CD4-positive, alpha-beta T cell treated with Interleukin-4 for 4 hours (primary cell): ENCODE data around the gene ATP2B2.

Experiments
- DNase-seq: peaks from one replicate; pipeline ENCODE4 v3.0.0-alpha.2; 2020

The ATP2B2 gene

DNA sequence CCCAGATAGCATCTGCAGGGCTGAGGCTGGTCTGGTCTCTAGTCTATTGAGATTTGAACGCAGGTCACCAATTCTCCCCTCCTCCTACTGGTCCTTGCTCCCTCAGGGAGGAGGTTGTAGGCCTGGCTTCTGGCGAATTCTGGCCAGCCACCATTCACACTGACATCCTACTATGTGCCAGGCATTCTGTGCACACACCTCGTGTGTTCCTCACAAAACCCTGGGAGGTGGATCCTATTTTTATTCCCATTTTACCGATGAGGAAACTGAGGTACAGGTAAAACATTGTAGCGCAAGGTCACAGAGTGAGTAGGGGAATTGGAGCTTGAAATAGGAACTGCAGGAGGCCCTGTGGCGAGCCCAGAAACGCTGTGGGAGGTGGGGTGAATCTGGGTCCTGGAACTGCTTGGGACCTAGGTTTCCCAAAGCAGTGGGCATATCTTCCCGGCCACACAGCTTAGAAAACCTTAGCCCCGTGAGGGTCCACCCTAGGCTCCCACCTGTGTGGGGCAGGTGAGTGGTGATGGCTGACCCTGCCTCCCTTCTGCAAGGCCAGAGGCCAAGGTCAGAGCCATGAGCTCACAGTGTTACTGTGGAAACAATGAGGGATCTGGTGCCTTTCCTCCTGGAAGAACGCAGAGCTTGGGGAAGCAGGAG, 4.8 kb upstream of the ATP2B2 start:
- DNase-seq, result no peak

- DNase-seq, result no peak
Observed at GRCh38 chr3:10509325-10509724, 3.9 kb upstream of the ATP2B2 start.

DNA sequence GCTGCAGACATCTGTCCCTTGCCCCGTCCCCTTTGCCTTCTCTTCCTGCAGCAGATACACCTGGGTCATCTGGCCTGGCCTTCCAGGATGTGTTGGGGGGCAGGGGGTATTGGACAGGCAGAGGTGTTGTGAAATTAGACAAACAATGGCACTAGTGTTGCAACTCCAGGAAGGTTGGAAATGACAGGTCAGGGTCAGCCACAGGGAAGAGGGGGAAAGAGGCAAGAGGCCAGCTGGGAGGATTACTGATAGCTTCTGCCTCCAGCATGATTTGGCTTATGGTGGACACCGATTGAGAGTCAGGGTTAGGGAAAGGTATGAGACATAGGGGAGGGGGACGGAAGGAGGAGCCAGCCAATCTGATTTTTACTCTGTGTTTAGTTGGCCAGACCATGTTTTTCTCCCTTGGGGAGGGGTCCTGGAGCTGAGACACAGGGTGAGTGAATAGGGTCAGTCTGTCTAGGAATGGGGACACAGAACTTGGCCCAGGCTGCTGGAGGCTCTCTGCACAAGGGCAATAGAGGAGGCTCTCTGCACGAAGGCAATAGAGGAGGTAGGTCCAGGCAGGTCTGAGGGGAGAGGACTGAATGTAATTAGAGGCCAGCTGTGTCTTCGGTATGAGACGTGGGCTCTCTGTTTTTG, 3.4 kb upstream of the ATP2B2 start:
- no peak for DNase-seq

DNA sequence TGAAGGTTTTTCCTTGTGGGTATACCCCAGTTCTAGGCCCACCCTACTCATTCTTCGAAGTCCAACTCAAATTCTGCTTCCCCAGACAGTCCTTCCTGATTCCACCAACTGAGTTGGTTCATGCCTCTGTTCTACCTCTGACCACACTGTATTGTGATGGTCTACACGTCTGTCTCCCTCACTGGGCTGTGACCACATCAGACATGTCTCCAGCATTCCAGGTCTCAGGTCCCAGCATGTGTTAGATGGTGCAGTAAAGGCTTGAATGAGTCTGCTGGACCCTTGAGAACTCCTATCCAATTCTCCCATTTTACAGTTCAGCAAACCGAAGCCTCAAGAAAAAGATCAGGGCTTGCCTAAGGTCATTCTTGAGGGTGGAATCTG, 2.8 kb upstream of the ATP2B2 start:
- DNase-seq, result no peak

DNA sequence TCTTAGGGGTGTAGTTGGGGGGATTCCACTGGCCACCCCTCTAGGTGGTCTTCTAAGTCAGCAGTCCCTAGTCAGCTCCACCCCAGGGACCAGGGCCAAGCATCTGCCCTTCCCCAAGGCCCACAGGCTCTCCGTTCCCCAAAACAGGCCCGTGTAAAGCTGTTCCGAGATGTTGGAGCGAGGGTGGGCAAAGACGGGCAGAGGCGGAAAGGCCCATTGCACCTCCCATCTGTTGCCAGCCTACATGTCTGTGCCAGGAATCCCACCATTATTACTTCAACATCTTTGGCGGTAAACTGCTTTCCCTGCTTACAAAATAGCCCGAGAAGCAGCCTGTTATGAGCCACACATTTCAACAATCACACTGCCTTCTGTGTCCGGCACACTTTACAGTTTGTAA, 1.9 kb upstream of the ATP2B2 start:
- DNase-seq, result no peak

DNA sequence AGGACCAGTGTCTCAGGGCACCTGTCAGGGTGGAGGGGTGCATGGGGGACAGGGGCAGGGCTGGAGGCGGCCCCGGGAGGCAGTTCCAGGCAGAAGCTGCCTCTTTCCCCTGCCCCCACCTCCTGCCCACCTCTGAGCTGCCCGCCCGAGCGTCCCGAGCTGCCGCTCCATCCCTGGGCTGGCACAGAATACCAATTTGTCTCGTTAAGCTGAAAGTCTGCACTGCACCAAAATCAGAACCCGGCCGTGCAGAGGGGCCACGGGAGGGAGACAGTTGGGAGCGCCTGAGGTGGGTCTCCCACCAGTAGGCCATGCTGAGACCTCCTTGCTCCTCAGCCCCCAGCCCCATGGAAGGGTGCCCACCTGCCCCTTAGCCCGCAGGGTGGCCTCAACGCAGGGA, 1.3 kb upstream of the ATP2B2 start:
- DNase-seq, result no peak

GRCh38 chr3:10505791-10506585, 602 bp upstream of the ATP2B2 start:
- no peak for DNase-seq

- no peak for DNase-seq
Observed at GRCh38 chr3:10504171-10505049, 976 bp downstream of the ATP2B2 start.

DNA sequence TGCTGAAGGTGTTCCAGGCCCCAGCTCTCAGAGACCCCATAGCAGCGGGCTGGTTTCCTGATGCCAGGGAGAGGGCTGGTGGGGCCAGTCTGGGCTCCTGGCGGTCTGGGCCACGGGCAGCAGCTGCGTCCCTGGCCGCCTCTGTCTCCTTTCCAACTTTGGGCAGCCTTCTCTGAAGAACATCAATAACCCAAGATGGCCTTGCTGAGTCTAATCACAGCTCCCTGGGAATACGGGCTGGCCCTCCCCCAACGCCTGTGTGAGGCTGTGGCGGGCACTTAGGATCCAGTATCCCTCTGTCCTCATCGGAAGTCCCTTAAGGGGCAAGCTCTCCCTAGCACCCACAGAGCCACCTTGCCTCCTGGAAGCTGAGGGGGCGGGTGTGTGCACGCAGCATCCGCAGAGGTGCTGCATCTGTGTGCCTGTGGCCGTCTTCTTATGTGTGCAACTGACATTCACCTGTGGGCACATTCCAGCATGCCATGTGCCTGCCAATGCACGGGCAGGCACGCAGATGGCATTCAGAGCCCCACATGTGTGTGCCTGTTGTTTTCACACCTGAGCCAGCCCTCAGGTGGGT, 2.1 kb downstream of the ATP2B2 start:
- no peak for DNase-seq

- DNase-seq, result no peak
Observed at GRCh38 chr3:10502185-10502880, 3.1 kb downstream of the ATP2B2 start.

GRCh38 chr3:10501664-10502052, 3.7 kb downstream of the ATP2B2 start:
- DNase-seq, result no peak

DNA sequence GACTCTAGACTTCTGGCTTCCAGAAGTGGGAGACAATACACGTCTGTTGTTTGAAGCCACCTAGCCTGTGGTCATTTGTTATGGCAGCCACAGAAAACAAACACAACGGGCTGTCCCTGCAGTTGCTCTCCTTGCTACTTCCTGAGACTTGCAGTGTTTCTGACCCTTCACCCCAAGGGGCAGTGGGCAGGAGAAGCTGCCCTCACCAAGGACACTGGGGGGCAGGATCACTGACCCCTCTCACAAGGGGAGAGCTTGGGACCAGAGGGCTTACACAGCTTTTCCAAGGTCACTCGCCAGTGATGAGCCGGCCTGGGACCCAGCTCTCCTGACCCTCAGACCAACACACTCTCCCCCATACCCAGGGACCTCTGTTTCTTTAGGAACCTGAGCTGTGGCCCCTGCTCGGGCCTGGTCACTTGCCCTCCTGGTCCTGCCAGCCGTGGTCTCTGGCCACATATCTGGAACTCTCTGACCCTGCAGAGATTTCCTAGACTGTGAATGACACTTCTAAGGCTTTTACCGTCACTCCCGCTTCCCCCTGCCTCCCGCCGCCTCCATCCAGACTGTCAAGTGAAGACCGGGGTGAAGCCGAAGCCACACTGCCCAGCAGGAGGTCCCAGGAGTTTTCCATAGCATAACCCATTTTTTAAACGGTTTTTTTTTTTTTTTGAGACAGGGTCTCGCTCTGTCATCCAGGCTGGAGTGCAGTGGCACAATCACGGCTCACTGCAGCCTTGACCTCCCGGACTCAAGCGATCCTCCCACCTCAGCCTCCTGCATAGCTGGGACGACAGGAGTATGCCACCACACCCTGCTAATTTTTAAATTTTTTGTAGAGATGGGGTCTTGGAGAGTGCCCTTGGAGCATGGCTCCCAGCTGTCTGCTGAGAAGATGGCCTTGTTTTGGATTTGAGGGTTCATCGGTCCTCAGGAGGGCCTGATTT, 4.4 kb downstream of the ATP2B2 start:
- no peak for DNase-seq

DNA sequence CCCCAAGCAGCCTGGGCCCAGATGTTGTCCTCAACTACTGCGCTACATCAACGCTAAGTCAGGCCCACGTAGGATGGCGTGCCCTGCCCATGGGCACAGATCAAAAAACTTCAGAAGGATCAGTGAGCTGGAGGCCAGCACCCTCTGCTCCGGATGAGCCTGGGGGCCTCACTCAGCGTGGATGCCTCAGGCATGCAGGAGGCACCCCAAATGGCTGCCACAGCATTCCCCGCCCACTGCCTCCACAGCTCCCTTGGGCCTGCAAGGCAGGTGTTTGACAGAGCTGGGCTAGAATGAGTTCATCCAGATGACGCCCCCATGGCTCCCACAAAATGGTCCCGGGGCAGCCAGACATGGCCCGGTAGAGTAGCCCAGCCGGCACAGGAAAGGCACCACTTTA, 7.1 kb downstream of the ATP2B2 start:
- DNase-seq, result no peak

GRCh38 chr3:10497439-10497838, 7.9 kb downstream of the ATP2B2 start:
- DNase-seq, result no peak

DNA sequence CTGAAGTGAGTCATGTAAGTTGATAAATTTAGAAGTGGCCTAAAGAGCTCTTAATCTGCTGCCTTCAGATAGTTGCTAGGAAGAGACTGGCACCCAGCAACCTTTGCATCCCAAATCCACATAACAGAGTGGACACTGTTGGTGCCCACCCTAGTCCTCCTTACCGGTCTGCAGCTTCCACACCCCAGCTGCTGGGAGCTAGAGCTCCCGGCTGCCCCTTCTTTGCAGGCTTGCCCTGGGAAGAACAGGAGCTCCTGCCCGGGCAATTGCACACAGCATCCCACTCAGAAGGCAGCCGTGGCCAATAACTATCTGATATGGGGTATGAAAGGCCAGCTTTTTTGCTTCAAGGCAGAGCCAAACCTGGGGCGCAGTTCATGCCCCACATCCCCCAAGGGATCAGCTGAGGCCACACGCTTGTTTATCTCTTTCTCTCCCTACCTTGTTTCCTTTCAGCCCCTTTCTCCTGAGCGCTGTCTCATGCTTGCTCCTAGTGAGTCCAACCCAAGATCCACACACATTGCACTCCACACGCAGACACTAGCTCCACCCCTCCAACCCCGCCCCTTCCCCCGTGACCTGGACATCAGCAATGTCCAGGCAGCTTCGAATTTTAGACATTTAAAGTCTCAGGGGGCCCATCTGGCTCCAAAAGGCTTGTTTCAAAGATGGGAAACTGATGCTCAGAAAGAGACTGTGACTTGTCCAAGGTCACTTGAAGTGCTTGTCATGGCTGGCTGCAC, 9.1 kb downstream of the ATP2B2 start:
- no peak for DNase-seq

DNA sequence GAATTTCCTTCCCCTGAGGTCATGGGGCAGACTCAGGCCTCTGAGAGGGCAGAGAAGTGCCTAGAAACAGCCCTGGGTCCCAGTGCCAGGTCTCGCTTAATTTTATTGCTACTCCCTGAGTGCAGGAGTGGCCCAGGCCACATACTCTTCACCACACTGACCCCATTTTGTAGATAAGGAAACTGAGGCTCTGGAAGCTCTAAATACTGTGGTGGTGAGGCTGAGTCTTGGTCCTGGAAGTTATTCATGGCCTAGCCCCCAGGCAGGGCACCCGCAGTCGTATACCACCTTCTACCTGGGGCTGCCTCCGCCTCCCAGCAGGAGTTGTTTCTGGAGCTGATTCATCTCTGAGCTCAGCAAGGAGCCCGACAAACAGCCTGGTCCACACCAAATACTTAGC, 9.8 kb downstream of the ATP2B2 start:
- DNase-seq, result no peak

- no peak for DNase-seq
Observed at GRCh38 chr3:10495003-10495402, 10.4 kb downstream of the ATP2B2 start.

GRCh38 chr3:10494180-10494579, 11.2 kb downstream of the ATP2B2 start:
- DNase-seq, result no peak

GRCh38 chr3:10493202-10493589, 12.2 kb downstream of the ATP2B2 start:
- no peak for DNase-seq
